Prostate gland (tissue), 2 donors: ENCODE measurements around the gene MCUR1. TPM values are rescaled to one million over a fixed set of nuclear protein-coding genes. Genes with fewer than 3 reads are reported as not detected.
A peak's percentile ranks its signal among the peaks of the same experiment; 100 is the strongest.

Source experiments
- DNase-seq: peaks from one replicate; pipeline ENCODE4 v3.0.0-alpha.2; 2019; ENCODE audit warnings: low spot score
- H3K27ac ChIP-seq, 2 donors: fragments of 200-600 bp; sonication (generic); 2 replicates each; pipeline ENCODE4 v1.5.1; 2017 to 2019
- H3K27me3 ChIP-seq: fragments of 200-600 bp; sonication (generic); replicated peaks from 2 replicates; pipeline ENCODE4 v1.5.1; 2019; ENCODE audit not compliant: insufficient read depth
- H3K36me3 ChIP-seq, 2 donors: fragments of 200-600 bp; sonication (generic); 1 replicate in 1 of 2; 2 replicates in 1 of 2; pipeline versions ENCODE4 v1.5.1 to v1.8.1; 2017 to 2019
- H3K4me1 ChIP-seq: fragments of 200-600 bp; sonication (generic); replicated peaks from 2 replicates; pipeline ENCODE4 v1.5.1; 2019
- H3K4me3 ChIP-seq, 2 donors: fragments of 200-600 bp; sonication (generic); 2 replicates each; pipeline ENCODE4 v1.5.1; 2017 to 2019
- H3K9me3 ChIP-seq: fragments of 200-600 bp; sonication (generic); 2 replicates; pipeline ENCODE4 v1.5.1; 2017
- CTCF ChIP-seq, 4 experiments: fragments of 200-600 bp in 2 of 4; fragments of 450-650 bp in 2 of 4; sonication (generic) in 2 of 4; IDR thresholded peaks; 1 replicate in 3 of 4; 2 replicates in 1 of 4; pipeline ENCODE4 v1.5.1; 2016 to 2019; ENCODE audit warnings: antibody characterized with exemption in 4 of 4, mild to moderate bottlenecking in 2 of 4, moderate library complexity in 2 of 4
- POLR2A ChIP-seq: fragments of 450-650 bp; IDR thresholded peaks from one replicate; pipeline ENCODE4 v1.6.1; 2016; ENCODE audit warnings: antibody characterized with exemption, mild to moderate bottlenecking
- POLR2AphosphoS5 ChIP-seq: sonication (generic); formaldehyde crosslinking; IDR thresholded peaks from one replicate; pipeline ENCODE4 v1.6.1; 2017; ENCODE audit warnings: antibody characterized with exemption
- WGBS: methylation state at CpG from one replicate; pipeline ENCODE4 v1.1.5; 2018; 5-methylcytosine and 5-hydroxymethylcytosine counted together
- intact Hi-C: fragments of 100-400 bp; cut with DNase I; formaldehyde crosslinking; loops from one replicate; pipeline ENCODE4 v1.14.2; 2022
- total RNA-seq, 2 donors: library from RNA; depleted of rRNA; stranded (reverse); fragments of >200 nt; gene quantifications; one replicate each; pipeline ENCODE4 v1.1.0, GENCODE V29; 2016

Gene MCUR1
- total RNA-seq, 2 donors from 2014 or later = 13.7 to 16.8 TPM

GRCh38 chr6:13848522-13849150 is 34.3 kb upstream of the MCUR1 start:
- Histone ChIP-seq H3K9me3 (no peaks in the 10 kb centered on the region), H3K27me3 (no peaks in the 10 kb centered on the region), H3K4me3 (no peak overlapping the region), H3K27ac (no peak overlapping the region), H3K36me3 (no peaks in the 10 kb centered on the region), H3K4me1 (no peaks in the 10 kb centered on the region)
- peak; percentile 25 for DNase-seq
- TF ChIP-seq POLR2AphosphoS5 = no peak
- no peak for TF ChIP-seq POLR2A
- intact Hi-C loops = no loop called here
- WGBS = 41% methylated on average over 5 of the region's 5 CpGs

GRCh38 chr6:13847326-13848050 is 33.1 kb upstream of the MCUR1 start:
- no peaks in the 10 kb centered on the region for H3K27me3 ChIP-seq
- H3K4me1 ChIP-seq = no peaks in the 10 kb centered on the region
- intact Hi-C loops = no loop called here
- TF ChIP-seq CTCF (IDR thresholded peaks at IDR 0.05) = no peak
- no peak for TF ChIP-seq POLR2AphosphoS5
- TF ChIP-seq POLR2A = no peak
- H3K27ac ChIP-seq = no peak overlapping the region
- no peak for DNase-seq
- H3K9me3 ChIP-seq = no peaks in the 10 kb centered on the region
- no peak overlapping the region for H3K4me3 ChIP-seq
- no peaks in the 10 kb centered on the region for H3K36me3 ChIP-seq
- 75% methylated on average over 11 of the region's 11 CpGs for WGBS

- Histone ChIP-seq H3K27me3 (no peaks in the 10 kb centered on the region), H3K4me1 (no peaks in the 10 kb centered on the region), H3K9me3 (no peaks in the 10 kb centered on the region), H3K27ac (no peak overlapping the region), H3K36me3 (no peaks in the 10 kb centered on the region), H3K4me3 (no peak overlapping the region)
- 79% methylated on average over 13 of the region's 13 CpGs for WGBS
- no peak for DNase-seq
- TF ChIP-seq POLR2AphosphoS5 = no peak
- no peak for TF ChIP-seq POLR2A
- TF ChIP-seq CTCF (IDR thresholded peaks at IDR 0.05) = no peak
- intact Hi-C loops = no loop called here
Measured at GRCh38 chr6:13846841-13847240, 32.5 kb upstream of the MCUR1 start.

- H3K27ac ChIP-seq = no peak overlapping the region
- H3K27me3 ChIP-seq = no peaks in the 10 kb centered on the region
- H3K4me3 ChIP-seq = no peak overlapping the region
- TF ChIP-seq CTCF (IDR thresholded peaks at IDR 0.05) = no peak
- no peak for TF ChIP-seq POLR2AphosphoS5
- TF ChIP-seq POLR2A = no peak
- H3K4me1 ChIP-seq = no peaks in the 10 kb centered on the region
- DNase-seq = no peak
- no peaks in the 10 kb centered on the region for H3K9me3 ChIP-seq
- intact Hi-C loops = no loop called here
- 82% methylated on average over 5 of the region's 5 CpGs for WGBS
- H3K36me3 ChIP-seq = no peaks in the 10 kb centered on the region
Measured at GRCh38 chr6:13841936-13842335, 27.6 kb upstream of the MCUR1 start.

GRCh38 chr6:13838616-13839015 is 24.3 kb upstream of the MCUR1 start:
- Histone ChIP-seq H3K27ac (no peak overlapping the region), H3K27me3 (no peaks in the 10 kb centered on the region), H3K4me3 (no peak overlapping the region), H3K36me3 (no peaks in the 10 kb centered on the region), H3K4me1 (no peaks in the 10 kb centered on the region), H3K9me3 (no peaks in the 10 kb centered on the region)
- no peak for DNase-seq
- TF ChIP-seq POLR2AphosphoS5 (no peak), CTCF (IDR thresholded peaks at IDR 0.05) (no peak), POLR2A (no peak)
- intact Hi-C loops = no loop called here
- WGBS = 63% methylated on average over 3 of the region's 3 CpGs
